A673 (cell line): Measurements from ENCODE around the gene PHYHIPL. TPM values are rescaled to one million over a fixed set of nuclear protein-coding genes. Genes with fewer than 3 reads are reported as not detected.

ENCODE experiments used
- BruUV-seq: library from RNA; stranded (reverse); fragments of 400-500 nt; replicated peaks from 2 replicates; lab custom pipeline; 2021; lab: Mats Ljungman, UMichigan
- CTCF ChIA-PET: fragments of 300-600 bp; sonication (Branson Sonifier 250); formaldehyde crosslinking; loops from one replicate; lab custom pipeline; 2022; ENCODE audit warnings: antibody characterized with exemption; lab: Charles Lee
- POLR2A ChIA-PET: fragments of 300-600 bp; sonication (Branson Sonifier 250); formaldehyde crosslinking; loops from one replicate; lab custom pipeline; 2022; ENCODE audit warnings: antibody characterized with exemption; ENCODE audit not compliant: low non-redundant PET; lab: Charles Lee
- DNase-seq: peaks from one replicate; pipeline ENCODE4 v3.0.0-alpha.2; 2015; ENCODE audit warnings: low spot score
- H3K27ac ChIP-seq: fragments of 200-600 bp; sonication (generic); 2 replicates; pipeline ENCODE4 v1.5.1; 2016; ENCODE audit warnings: mixed run types, low read depth, mild to moderate bottlenecking, mixed read lengths, antibody characterized with exemption, low read length; ENCODE audit not compliant: poor library complexity, severe bottlenecking
- H3K27me3 ChIP-seq: fragments of 200-600 bp; sonication (generic); replicated peaks from 2 replicates; pipeline ENCODE4 v1.6.1; 2017; ENCODE audit warnings: mixed run types, low read depth, mild to moderate bottlenecking, mixed read lengths, antibody characterized with exemption, low read length; ENCODE audit not compliant: insufficient read depth, poor library complexity
- H3K36me3 ChIP-seq: fragments of 200-600 bp; sonication (generic); 2 replicates; pipeline ENCODE4 v1.6.1; 2016; ENCODE audit warnings: mixed run types, mild to moderate bottlenecking, mixed read lengths, antibody characterized with exemption, low read length; ENCODE audit not compliant: insufficient read depth, poor library complexity, severe bottlenecking
- H3K4me1 ChIP-seq: fragments of 200-600 bp; sonication (generic); 2 replicates; pipeline ENCODE4 v1.6.1; 2017; ENCODE audit warnings: mixed run types, mild to moderate bottlenecking, mixed read lengths, antibody characterized with exemption, low read length; ENCODE audit not compliant: insufficient read depth, poor library complexity, severe bottlenecking
- H3K4me3 ChIP-seq: fragments of 200-600 bp; sonication (generic); 2 replicates; pipeline ENCODE4 v1.5.1; 2016; ENCODE audit warnings: low read depth, mixed run types, mild to moderate bottlenecking, mixed read lengths, low read length; ENCODE audit not compliant: poor library complexity, severe bottlenecking
- H3K9me3 ChIP-seq: fragments of 200-600 bp; sonication (generic); 2 replicates; pipeline ENCODE4 v1.6.1; 2016; ENCODE audit warnings: mixed run types, low read depth, mild to moderate bottlenecking, mixed read lengths, antibody characterized with exemption, low read length; ENCODE audit not compliant: poor library complexity, severe bottlenecking
- EZH2 ChIP-seq: fragments of 200-600 bp; sonication (generic); IDR thresholded peaks from 2 replicates; pipeline ENCODE4 v1.6.1; 2017; ENCODE audit warnings: borderline replicate concordance, low read depth, mild to moderate bottlenecking, mixed read lengths, antibody characterized with exemption, low read length; ENCODE audit not compliant: poor library complexity, severe bottlenecking
- intact Hi-C: fragments of 100-400 bp; cut with micrococcal nuclease; formaldehyde crosslinking; loops from one replicate; pipeline ENCODE4 v1.10.0; 2022; ENCODE audit not compliant: unreplicated experiment
- total RNA-seq: library from RNA; stranded (reverse); gene quantifications from 2 replicates; pipeline ENCODE4 v1.2.3, GENCODE V29; 2021
- TF ChIP-seq, protein P1 (sequence below): fragments of 300-800, 200-600 bp; sonication (generic); conservative IDR thresholded peaks from 2 replicates; pipeline ENCODE4 v1.5.1; 2017; ENCODE audit warnings: low read depth, mild to moderate bottlenecking, antibody characterized with exemption, low read length, moderate library complexity, mixed read lengths

PHYHIPL gene
- total RNA-seq, 1 experiment from 2014 or later, result 0.97 TPM

DNA sequence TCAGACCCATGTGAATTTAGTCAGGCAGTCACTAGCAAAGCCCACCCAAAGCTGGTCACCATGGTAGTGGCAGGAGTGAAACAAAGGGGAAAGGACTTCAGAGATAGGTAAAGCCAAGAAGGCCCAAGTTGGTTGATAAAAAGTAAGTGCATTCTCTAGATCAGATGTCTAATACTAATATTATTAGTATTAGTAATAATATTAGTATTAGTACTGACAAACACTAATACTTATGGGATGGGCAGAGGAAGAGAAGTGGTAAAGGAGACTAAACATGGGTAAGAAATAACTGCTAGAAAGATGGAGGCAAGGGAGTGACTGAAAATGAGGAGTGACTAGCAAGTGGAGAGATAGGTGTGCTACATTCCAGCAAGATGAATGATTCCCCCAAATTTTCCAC, 46.6 kb upstream of the PHYHIPL start:
- DNase-seq, result no peak
- H3K27me3 ChIP-seq, result peaks cover 7% of the 10 kb centered on the region
- H3K4me1 ChIP-seq, result no peaks in the 10 kb centered on the region
- ChIA-PET CTCF (no interaction called here), POLR2A (no interaction called here)
- no TSS peak for BruUV-seq
- no peaks in the 10 kb centered on the region for H3K9me3 ChIP-seq
- no peak overlapping the region for H3K4me3 ChIP-seq
- H3K36me3 ChIP-seq, result no peaks in the 10 kb centered on the region
- no peak for TF ChIP-seq EZH2
- TF ChIP-seq, protein P1, sequence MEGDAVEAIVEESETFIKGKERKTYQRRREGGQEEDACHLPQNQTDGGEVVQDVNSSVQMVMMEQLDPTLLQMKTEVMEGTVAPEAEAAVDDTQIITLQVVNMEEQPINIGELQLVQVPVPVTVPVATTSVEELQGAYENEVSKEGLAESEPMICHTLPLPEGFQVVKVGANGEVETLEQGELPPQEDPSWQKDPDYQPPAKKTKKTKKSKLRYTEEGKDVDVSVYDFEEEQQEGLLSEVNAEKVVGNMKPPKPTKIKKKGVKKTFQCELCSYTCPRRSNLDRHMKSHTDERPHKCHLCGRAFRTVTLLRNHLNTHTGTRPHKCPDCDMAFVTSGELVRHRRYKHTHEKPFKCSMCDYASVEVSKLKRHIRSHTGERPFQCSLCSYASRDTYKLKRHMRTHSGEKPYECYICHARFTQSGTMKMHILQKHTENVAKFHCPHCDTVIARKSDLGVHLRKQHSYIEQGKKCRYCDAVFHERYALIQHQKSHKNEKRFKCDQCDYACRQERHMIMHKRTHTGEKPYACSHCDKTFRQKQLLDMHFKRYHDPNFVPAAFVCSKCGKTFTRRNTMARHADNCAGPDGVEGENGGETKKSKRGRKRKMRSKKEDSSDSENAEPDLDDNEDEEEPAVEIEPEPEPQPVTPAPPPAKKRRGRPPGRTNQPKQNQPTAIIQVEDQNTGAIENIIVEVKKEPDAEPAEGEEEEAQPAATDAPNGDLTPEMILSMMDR, result no peak
- H3K27ac ChIP-seq, result no peak overlapping the region
- intact Hi-C loops, result no loop called here

GRCh38 chr10:59131666-59132065, 44.8 kb upstream of the PHYHIPL start:
- peaks cover 7% of the 10 kb centered on the region for H3K27me3 ChIP-seq

DNA sequence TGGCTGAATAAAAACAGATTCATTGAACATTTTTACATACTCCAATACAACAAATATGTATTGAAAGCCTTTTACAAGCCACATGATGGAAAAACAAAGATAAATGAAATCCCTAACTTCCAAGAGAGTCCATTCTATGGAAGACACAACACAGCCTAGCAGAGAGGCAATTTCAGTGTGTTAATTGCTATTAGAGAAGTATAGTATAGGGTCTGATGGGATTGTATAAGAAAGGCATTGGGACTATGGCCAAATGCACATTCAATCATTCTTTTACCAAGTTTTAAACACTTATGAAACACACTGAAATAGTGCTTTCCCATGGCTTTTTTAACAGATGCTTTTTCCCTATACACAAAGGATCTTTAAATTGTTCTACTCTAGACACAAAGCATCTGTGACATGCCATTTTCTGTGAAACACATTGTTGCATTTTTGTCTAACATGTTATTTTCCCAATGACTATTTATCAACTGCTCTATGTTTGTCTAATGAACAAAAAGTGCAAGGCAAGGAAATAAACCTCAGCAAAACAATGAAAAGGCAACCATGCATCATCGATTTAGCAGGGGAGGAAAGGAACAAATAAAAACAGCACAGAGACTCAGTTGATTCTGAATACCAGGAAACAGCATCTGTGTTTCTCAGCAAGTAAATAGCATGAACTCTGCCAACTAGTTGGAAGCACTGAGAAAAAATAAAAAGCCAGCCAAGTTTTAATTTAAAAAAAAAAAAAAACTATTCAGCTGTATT, 42.4 kb upstream of the PHYHIPL start:
- POLR2A ChIA-PET, result no interaction called here

More at GRCh38 chr10:59131666-59132065, 44.8 kb upstream of the PHYHIPL start:
- Histone ChIP-seq H3K4me1 (no peaks in the 10 kb centered on the region), H3K36me3 (no peaks in the 10 kb centered on the region), H3K27ac (no peak overlapping the region), H3K4me3 (no peak overlapping the region), H3K9me3 (no peaks in the 10 kb centered on the region)
- DNase-seq, result no peak
- ChIA-PET CTCF (no interaction called here), POLR2A (no interaction called here)
- TF ChIP-seq, protein P1, result no peak
- no peak for TF ChIP-seq EZH2
- BruUV-seq, result no TSS peak
- intact Hi-C loops, result no loop called here

More for the DNA sequence above, 42.4 kb upstream of the PHYHIPL start:
- intact Hi-C loops, result no loop called here
- TF ChIP-seq, protein P1, result no peak
- Histone ChIP-seq H3K36me3 (no peaks in the 10 kb centered on the region), H3K27ac (no peak overlapping the region), H3K9me3 (no peaks in the 10 kb centered on the region), H3K4me1 (no peaks in the 10 kb centered on the region), H3K27me3 (peaks cover 4% of the 10 kb centered on the region), H3K4me3 (no peak overlapping the region)
- no peak for DNase-seq
- BruUV-seq, result no TSS peak
- CTCF ChIA-PET, result no interaction called here
